HG02870 (cell line): ENCODE measurements around the gene NTRK2.

ENCODE experiments used
- ATAC-seq: cut with Tn5 transposase; IDR thresholded peaks from one replicate; pipeline ENCODE4 v1.9.1; 2021; ENCODE audit warnings: mild to moderate bottlenecking, moderate library complexity; ENCODE audit not compliant: unreplicated experiment

NTRK2 gene

GRCh38 chr9:85004818-85005413 is 335.4 kb downstream of the NTRK2 start:
- no peak for ATAC-seq

GRCh38 chr9:85007748-85008147 is 338.2 kb downstream of the NTRK2 start:
- no peak for ATAC-seq

GRCh38 chr9:85008215-85008614 is 338.7 kb downstream of the NTRK2 start:
- ATAC-seq, result no peak

DNA sequence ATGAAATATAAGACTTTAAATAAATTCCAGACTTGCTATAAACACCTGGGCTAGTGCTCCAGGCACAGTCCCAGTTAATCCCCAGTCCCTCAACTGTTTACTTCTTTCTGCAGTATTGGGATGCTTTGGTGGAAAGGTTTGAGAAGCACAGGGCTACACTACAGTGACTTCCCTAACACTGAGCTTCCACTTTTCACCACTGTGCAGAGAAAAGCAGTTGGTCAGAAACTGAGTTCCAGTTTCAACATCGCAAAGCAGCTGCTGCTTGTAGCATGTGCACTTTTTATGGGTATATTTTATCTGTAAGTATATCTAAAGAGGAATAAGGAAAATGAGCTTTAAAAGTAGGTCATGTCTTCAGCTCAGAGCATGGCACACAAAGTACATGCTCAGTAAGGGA is 339.7 kb downstream of the NTRK2 start:
- peak; percentile 86 for ATAC-seq

- no peak for ATAC-seq
Measured at GRCh38 chr9:85013703-85014102, 344.2 kb downstream of the NTRK2 start.

DNA sequence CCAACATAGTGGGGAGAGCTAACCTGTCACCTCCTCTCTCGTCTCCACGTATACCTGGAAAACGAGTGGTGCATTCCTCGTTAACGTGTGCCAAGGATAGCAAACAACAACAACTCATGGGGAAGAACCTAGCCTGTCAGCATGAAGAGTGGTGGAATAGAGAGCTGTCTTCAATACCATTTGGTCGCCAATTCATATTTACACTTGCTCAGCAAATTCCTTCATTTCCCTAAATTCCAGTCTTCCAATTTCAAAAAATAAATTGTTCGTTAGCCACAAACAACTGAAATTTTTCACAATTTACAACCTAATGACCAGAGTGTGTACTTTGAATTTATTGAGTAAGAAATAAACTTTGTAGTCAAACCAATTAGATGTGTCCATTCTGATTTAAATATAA is 344.8 kb downstream of the NTRK2 start:
- ATAC-seq, result no peak

DNA sequence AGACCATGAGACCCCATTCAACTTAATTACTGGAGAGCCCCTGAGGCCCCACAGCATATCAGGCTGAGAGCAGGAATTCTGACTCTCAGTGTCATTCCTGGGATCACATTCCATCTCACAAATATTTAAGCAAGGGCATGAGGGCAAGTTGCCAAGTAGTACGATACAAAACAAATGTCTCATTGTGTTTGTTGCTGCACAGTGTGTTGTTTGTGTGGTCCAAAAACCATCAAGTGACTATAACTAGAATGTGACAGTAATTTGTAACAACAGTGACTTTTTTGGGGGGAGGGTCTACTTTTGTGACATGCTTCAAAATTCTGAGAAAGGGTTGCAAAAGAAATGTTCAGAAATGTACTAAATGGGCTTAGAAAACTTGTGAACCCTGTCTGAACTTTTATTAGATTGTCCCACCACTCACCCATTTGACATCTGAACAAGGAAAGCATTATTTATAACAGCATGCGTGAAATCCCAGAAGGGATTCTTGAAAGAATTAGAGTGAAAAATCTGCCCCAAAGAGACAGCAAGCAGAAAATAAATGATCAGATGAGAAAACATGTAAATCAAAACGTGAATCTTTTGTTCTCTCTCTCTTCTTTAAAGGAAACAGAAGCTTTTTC is 347.0 kb downstream of the NTRK2 start:
- ATAC-seq, result no peak

GRCh38 chr9:85020791-85021190 is 351.3 kb downstream of the NTRK2 start:
- ATAC-seq, result no peak

DNA sequence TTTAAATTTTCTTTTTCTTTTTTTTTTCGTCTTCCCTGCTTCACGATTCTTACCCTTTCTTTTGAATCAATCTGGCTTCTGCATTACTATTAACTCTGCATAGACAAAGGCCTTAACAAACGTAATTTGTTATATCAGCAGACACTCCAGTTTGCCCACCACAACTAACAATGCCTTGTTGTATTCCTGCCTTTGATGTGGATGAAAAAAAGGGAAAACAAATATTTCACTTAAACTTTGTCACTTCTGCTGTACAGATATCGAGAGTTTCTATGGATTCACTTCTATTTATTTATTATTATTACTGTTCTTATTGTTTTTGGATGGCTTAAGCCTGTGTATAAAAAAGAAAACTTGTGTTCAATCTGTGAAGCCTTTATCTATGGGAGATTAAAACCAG is 352.2 kb downstream of the NTRK2 start:
- ATAC-seq, result no peak

- ATAC-seq, result no peak
Measured at GRCh38 chr9:85024374-85024773, 354.8 kb downstream of the NTRK2 start.

DNA sequence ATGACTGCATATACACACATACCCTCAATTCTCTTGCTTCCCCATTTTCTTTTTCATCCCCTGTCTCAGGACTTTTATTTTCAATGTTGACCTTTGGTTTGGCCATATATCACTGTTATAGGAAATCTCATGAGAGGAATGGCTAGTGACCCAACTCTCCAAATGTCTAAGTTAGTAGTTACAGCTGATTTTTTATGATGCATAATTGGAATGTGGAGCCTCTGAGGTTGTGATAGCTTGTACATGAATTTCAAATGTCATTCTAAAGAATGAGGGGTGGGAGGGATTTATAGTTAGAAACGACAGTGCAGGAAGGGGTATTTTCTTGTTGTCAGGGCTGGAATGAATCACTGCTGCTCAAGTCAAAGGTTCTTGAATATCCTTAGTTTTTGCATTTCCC is 356.1 kb downstream of the NTRK2 start:
- ATAC-seq, result no peak

DNA sequence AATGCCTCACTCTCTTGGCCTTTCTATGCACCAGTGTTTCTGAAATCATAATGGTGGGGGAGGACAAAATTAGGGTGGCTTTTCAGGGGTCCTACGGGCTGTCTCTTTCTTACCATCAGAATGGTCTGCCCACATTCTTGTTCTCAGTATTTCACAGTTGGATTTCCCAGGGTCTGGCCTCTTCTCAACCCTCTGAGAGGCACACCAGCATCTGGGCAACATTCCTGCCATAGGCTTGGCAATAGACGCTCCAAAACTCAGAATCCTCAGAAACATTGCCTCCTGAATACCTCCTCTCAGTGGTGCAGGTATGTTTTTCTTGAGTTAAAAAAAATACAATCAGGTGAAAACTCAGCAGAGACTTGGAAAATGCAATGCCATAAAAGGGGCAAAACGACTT is 358.3 kb downstream of the NTRK2 start:
- ATAC-seq, result no peak

DNA sequence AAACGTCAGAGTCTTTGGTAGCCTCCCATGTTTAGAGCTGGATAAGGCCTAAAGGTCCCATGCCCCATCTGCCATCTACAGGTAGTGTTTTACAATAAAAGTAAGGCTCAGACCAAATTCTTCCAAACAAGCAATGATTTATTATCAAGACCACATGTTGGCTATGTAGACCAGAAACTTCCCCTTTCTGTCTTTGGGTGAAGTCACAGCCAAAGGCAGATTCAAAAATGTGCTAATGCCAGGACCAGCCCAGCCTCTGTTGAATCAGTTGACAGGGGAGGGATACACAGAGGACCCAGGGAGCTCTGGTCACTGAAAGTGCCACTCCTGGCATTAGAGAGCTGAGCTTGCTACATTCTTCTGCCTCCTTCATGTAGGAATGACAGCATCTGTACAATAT is 360.8 kb downstream of the NTRK2 start:
- no peak for ATAC-seq

GRCh38 chr9:85036496-85036895 is 367.0 kb downstream of the NTRK2 start:
- ATAC-seq, result no peak

DNA sequence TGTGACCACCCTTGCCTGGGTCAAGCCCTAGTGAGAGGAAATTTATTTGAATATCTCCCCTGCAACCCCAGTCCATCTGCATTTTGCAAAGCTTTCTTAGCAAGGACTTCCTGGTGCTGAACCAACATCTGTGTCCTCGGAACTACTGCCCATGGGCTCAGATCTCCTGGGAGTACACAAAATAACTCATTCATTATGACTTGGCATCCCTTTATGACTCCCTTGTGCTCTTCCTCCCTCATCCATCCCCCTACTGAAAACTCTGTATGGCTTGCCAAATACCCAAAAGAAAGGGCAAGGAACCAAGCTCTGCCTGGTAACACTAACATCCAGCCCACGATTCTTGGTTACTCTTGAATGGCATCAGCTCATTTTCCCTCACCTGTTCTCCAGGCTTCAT is 368.5 kb downstream of the NTRK2 start:
- ATAC-seq, result no peak

- ATAC-seq, result no peak
Measured at GRCh38 chr9:85038824-85039608, 369.5 kb downstream of the NTRK2 start.

GRCh38 chr9:85040146-85040545 is 370.6 kb downstream of the NTRK2 start:
- no peak for ATAC-seq

DNA sequence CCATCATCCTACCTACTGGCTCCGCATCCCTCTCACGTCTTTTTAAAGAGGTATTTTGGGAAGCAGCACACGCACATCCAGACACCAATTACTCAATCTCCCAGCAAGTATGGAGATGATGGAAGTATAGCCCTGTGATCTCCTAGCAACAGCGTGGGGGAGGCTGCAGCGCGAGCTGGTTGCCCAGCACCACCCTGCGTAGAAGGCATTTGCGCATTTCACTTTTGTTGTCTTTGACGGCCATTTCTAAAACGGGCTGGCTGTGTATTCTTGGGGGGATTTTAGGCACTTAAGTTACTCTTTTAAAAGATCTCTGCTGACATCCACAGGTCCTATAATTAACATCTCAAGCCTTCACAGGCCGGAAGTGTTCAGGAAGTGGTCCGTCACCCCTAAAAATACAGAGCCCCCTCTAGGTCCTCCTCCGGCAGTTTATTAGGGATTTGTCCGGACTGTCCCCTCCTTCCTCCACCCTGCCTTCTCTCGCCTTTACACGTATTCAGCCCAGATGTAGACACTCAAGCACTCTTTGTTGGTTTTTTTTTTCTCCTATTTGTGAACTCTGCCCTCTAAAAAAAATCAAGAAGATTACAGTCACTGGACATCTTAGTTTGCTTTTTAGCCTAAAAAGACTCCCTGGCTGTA is 371.4 kb downstream of the NTRK2 start:
- ATAC-seq, result no peak

DNA sequence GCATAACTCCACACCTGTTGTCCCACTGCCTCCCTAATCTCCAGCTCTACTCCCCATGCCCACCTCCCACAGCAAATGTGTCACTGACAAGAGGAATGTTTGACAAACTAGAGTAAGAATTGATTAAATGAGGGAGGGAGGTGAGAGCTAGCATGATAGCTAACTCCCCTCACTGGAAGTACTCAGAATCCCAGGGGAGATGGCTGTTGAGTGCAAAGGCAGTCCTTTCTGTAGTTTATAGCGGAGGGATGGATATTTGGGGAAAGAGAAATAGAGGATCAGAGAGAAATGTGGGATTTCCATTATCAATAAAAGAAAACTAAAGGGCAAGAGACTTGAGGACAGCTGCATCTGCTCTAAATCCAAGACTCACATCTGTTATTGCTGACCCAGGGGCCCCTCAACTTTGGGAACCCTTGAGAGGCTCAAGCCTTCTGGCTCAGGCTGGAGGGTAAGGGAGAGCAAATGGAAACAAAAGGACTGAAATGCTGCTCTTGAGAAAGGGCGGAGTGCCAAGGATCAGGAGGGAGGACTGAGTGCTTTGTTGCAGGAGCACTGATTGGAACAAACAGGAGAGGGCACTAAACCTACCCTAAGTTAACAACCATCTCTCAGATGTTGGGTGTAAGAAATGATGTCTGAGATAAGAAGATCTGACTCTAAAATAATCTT is 372.1 kb downstream of the NTRK2 start:
- no peak for ATAC-seq

GRCh38 chr9:85042981-85043647 is 373.6 kb downstream of the NTRK2 start:
- ATAC-seq, result no peak

DNA sequence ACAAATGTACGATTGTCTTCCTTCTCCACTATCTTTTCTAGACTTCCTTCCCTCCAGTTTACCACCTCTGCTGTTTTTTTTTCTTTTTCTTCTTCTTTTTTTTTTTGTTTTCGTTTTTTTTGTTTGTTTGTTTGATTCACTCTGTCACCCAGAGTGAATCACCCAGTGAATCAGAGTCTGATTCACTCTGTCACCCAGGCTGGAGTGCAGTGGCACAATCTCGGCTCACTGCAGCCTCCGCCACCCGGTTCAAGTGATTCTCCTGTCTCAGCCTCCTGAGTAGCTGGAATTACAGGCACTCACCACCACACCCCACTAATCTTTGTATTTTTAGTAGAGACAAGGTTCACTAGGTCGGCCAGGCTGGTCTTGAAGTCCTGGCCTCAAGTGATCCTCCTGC is 375.7 kb downstream of the NTRK2 start:
- ATAC-seq, result no peak
